ENCODE results near the gene ALKBH5. TPM values are rescaled to one million over a fixed set of nuclear protein-coding genes. Genes with fewer than 3 reads are reported as not detected.
A peak's percentile ranks its signal among the peaks of the same experiment; 100 is the strongest.

ALKBH5 gene
- polyA plus RNA-seq, 2 of the 4 experiments (the other 2 are of a cell fraction), result 57.9 to 105 TPM

DNA sequence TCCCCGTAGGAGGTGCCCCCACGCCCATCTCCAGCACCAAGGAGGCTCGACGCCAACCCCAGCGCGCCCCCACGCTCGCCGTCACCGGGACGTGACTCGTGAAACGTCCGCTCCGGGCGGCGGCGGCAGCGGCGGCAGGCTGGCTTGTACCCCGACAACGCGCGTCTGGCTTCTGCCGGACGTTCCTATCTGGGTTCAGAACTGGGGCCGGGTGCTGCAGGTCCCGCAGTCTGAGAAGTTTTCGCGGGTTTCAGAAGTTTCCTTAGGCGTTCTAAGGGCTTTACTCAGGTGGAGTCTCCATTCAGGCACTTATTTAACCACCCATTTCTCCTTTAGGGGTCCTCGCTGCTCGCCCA lies 672 bp upstream of the ALKBH5 start (continued):
- TF ChIP-seq, protein P1, sequence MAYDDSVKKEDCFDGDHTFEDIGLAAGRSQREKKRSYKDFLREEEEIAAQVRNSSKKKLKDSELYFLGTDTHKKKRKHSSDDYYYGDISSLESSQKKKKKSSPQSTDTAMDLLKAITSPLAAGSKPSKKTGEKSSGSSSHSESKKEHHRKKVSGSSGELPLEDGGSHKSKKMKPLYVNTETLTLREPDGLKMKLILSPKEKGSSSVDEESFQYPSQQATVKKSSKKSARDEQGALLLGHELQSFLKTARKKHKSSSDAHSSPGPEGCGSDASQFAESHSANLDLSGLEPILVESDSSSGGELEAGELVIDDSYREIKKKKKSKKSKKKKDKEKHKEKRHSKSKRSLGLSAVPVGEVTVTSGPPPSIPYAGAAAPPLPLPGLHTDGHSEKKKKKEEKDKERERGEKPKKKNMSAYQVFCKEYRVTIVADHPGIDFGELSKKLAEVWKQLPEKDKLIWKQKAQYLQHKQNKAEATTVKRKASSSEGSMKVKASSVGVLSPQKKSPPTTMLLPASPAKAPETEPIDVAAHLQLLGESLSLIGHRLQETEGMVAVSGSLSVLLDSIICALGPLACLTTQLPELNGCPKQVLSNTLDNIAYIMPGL (CRISPR knock-in tag; IDR thresholded peaks at IDR 0.05; ENCODE audit: borderline replicate concordance), result no peak
- TF ChIP-seq FOSB (CRISPR knock-in tag; IDR thresholded peaks at IDR 0.05), result no peak

DNA sequence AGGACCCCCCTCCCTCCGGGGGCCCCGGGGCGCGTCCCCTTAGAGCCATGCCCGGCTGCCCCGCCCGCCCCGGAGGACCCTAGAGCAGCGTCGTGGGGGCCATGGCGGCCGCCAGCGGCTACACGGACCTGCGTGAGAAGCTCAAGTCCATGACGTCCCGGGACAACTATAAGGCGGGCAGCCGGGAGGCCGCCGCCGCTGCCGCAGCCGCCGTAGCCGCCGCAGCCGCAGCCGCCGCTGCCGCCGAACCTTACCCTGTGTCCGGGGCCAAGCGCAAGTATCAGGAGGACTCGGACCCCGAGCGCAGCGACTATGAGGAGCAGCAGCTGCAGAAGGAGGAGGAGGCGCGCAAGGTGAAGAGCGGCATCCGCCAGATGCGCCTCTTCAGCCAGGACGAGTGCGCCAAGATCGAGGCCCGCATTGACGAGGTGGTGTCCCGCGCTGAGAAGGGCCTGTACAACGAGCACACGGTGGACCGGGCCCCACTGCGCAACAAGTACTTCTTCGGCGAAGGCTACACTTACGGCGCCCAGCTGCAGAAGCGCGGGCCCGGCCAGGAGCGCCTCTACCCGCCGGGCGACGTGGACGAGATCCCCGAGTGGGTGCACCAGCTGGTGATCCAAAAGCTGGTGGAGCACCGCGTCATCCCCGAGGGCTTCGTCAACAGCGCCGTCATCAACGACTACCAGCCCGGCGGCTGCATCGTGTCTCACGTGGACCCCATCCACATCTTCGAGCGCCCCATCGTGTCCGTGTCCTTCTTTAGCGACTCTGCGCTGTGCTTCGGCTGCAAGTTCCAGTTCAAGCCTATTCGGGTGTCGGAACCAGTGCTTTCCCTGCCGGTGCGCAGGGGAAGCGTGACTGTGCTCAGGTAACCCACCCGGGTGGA lies 759 bp downstream of the ALKBH5 start:
- ATAC-seq (peak; percentile 7 to 15; a peak in 5 of 6 replicates), DNase-seq (ENCODE audit: low read depth in 1 of 2, low spot score in 1 of 2) (peak in 1 of 2 experiments; percentile 56), FAIRE-seq (no peak)
- TF ChIP-seq RARB (CRISPR knock-in tag; IDR thresholded peaks at IDR 0.05) (no peak), KDM1A (IDR thresholded peaks at IDR 0.05; ENCODE audit: low read depth) (no peak), FOSL2 (IDR thresholded peaks at IDR 0.05) (no peak), FOSL2 (CRISPR knock-in tag; IDR thresholded peaks at IDR 0.05) (0 out of 2 replicates have a peak, but pooled peaks have one; percentile 8), ZNF302 (CRISPR knock-in tag; IDR thresholded peaks at IDR 0.05) (no peak), POLR2A (IDR thresholded peaks at IDR 0.05; ENCODE audit: low read length) (peak; percentile 5; the same call in 1 of the 2 replicates), EHMT2 (IDR thresholded peaks at IDR 0.05; ENCODE audit: low read depth) (no peak), JUN (IDR thresholded peaks at IDR 0.05) (0 out of 5 replicates have a peak, but pooled peaks of 1 of the 2 experiments have one; percentile 4), HOXB5 (CRISPR knock-in tag; IDR thresholded peaks at IDR 0.05) (no peak), NFE2L2 (conservative IDR thresholded peaks at IDR 0.05; ENCODE audit: low read length) (no peak), CEBPB (IDR thresholded peaks at IDR 0.05) (no peak), PHF8 (IDR thresholded peaks at IDR 0.05; ENCODE audit: borderline replicate concordance, low read depth) (no peak; the same call in 1 of the 2 replicates), TFCP2L1 (CRISPR knock-in tag; IDR thresholded peaks at IDR 0.05) (no peak)
- TF ChIP-seq, protein P2, sequence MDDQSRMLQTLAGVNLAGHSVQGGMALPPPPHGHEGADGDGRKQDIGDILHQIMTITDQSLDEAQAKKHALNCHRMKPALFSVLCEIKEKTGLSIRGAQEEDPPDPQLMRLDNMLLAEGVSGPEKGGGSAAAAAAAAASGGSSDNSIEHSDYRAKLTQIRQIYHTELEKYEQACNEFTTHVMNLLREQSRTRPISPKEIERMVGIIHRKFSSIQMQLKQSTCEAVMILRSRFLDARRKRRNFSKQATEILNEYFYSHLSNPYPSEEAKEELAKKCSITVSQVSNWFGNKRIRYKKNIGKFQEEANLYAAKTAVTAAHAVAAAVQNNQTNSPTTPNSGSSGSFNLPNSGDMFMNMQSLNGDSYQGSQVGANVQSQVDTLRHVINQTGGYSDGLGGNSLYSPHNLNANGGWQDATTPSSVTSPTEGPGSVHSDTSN (IDR thresholded peaks at IDR 0.05), result no peak; the same call in 1 of the 2 replicates
- TF ChIP-seq, protein P3, sequence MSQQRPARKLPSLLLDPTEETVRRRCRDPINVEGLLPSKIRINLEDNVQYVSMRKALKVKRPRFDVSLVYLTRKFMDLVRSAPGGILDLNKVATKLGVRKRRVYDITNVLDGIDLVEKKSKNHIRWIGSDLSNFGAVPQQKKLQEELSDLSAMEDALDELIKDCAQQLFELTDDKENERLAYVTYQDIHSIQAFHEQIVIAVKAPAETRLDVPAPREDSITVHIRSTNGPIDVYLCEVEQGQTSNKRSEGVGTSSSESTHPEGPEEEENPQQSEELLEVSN (IDR thresholded peaks at IDR 0.05; ENCODE audit: borderline replicate concordance, low read depth), result peak; percentile 82
- TF ChIP-seq, protein P1 (CRISPR knock-in tag; IDR thresholded peaks at IDR 0.05; ENCODE audit: borderline replicate concordance), result 0 out of 2 replicates have a peak, but pooled peaks have one; percentile 38
- TF ChIP-seq, protein P4, sequence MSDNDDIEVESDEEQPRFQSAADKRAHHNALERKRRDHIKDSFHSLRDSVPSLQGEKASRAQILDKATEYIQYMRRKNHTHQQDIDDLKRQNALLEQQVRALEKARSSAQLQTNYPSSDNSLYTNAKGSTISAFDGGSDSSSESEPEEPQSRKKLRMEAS (IDR thresholded peaks at IDR 0.05), result peak; percentile 70
- TF ChIP-seq, protein P5, sequence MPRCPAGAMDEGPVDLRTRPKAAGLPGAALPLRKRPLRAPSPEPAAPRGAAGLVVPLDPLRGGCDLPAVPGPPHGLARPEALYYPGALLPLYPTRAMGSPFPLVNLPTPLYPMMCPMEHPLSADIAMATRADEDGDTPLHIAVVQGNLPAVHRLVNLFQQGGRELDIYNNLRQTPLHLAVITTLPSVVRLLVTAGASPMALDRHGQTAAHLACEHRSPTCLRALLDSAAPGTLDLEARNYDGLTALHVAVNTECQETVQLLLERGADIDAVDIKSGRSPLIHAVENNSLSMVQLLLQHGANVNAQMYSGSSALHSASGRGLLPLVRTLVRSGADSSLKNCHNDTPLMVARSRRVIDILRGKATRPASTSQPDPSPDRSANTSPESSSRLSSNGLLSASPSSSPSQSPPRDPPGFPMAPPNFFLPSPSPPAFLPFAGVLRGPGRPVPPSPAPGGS (IDR thresholded peaks at IDR 0.05), result peak; percentile 7; the same call in 1 of the 3 replicates
- peak overlapping the region; percentile 93 to 96 for H3K27ac ChIP-seq
- ChIA-PET CTCF (interaction anchor here (0.6 to 5.8 kb wide), 8 partner anchors 12 to 64 kb away, joined by 3 to 40 read pairs (median 8); no protein-coding TSS in a partner anchor), POLR2A (interaction anchor here (1.0 to 2.7 kb wide), 9 partner anchors 8 to 130 kb away, joined by 3 to 22 read pairs (median 5); partner anchors contain the start of gene TOP3A)
- 11% methylated on average over 51 of the region's 92 CpGs for WGBS (ENCODE audit: missing lambda C conversion rate)
- peak overlapping the region; percentile 73 for H3K4me3 ChIP-seq
- H3K9me3 ChIP-seq, result no peaks in the 10 kb centered on the region
- H3K4me2 ChIP-seq, result peak overlapping the region; percentile 88
- peaks cover 46% of the 10 kb centered on the region for H3K4me1 ChIP-seq
